IPS-18c (cell line): ENCODE results near the gene POMT2.

Source experiments
- H3K4me3 ChIP-seq: 2 replicates; pipeline ENCODE4 v1.7.0; 2013; ENCODE audit warnings: low read depth, mild to moderate bottlenecking, low read length, moderate library complexity; ENCODE audit not compliant: insufficient read depth
- H3K9me3 ChIP-seq: one replicate; pipeline ENCODE4 v1.6.1; 2013; ENCODE audit warnings: mild to moderate bottlenecking, low read length, moderate library complexity; ENCODE audit not compliant: control insufficient read depth, insufficient read depth

Gene POMT2

DNA sequence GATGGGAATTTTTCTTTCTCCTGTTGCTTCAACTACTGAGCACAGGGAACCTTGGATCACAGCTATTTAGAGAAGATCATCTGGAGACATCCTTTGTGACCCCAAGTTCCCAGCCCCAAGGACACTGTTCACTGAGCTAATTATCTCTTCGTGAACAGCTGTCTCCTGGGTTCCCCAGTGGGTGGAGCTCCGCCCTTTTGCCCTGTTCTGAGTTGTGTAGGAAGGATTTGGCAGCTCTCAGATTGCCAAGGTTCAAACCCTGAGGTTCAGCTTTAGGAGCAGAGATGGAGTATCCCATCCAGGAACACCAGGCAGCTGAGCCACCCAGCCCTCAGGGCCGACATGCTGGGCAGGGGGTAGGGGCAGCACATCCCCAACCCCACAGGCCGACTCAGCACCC is 81.7 kb downstream of the POMT2 start:
- no peak overlapping the region for H3K4me3 ChIP-seq
- H3K9me3 ChIP-seq: no peaks in the 10 kb centered on the region

DNA sequence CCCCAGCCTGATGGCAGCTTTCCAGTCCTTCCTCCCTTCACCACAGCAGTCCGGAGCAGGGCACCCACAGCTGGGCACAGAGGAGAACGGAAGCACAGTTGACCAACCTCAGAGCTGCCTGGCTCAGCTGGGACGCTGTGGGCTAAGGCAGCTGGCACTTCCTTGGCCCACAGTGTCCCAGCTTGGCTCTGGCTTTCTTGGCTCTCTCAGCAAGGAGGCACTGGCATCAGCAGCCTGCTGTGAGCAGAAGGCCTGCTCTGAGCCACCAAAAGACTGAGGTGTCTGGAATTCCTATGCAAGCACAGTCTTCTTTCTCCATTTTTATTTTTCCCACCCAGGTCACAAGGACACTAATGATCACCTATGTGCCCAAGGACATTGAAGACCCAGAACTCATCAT is 82.3 kb downstream of the POMT2 start:
- Histone ChIP-seq H3K9me3 (no peaks in the 10 kb centered on the region), H3K4me3 (no peak overlapping the region)

DNA sequence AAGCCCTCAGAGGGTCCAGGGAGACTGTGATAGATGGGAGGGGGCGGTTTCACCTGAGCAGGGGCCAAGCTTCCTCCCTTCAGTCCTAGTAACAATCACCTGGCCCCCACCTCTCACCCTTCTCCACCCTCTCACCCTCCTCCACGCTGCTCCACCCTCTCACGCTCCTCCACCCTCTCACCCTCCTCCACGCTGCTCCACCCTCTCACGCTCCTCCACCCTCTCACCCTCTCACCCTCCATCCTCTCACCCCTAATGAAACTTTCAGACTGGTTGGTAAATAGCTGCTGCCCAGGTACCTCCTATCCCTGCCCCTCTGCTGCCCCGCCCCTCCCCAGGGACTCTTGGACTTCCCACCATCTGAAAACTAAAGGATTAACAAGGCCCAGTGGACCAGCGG is 83.9 kb downstream of the POMT2 start:
- Histone ChIP-seq H3K4me3 (no peak overlapping the region), H3K9me3 (no peaks in the 10 kb centered on the region)

DNA sequence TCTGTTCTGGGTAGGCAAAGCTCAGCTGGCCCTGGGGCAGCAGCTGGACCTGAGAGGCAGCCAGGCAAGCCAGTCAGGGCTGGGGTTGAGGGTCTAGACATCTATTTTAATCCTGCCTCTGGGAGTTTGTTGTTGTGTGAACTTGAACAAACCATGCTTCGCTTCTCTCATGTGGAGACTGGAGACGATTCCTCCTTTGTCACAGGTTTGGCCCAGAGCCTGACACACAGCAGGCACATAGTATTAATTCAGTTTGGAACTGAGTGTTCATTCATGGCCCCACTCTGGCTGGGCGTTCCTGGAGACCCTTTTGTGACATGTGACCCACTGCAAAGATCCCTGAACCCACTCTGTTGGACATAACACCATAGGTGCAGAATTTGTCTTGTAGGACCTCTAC is 89.0 kb downstream of the POMT2 start:
- H3K9me3 ChIP-seq: no peaks in the 10 kb centered on the region
- H3K4me3 ChIP-seq: no peak overlapping the region

DNA sequence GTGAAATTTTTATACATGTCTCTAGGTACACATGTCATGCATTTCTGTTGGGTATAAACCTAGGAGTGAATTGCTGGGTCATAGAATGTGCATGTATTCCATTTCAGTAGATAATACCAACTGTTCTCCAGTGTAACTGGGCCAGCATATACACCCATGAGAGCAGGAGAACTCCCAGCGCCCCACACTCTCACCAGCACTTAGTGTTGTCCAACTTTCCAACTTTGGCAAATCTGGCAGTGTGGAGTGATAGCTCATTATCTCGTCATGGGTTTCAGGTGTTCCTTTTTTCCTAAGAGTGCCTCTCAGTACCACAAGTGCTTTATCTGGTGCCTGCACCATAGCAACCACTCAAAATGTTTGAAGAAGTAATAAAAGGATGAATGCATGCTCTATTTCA is 89.8 kb downstream of the POMT2 start:
- no peaks in the 10 kb centered on the region for H3K9me3 ChIP-seq

DNA sequence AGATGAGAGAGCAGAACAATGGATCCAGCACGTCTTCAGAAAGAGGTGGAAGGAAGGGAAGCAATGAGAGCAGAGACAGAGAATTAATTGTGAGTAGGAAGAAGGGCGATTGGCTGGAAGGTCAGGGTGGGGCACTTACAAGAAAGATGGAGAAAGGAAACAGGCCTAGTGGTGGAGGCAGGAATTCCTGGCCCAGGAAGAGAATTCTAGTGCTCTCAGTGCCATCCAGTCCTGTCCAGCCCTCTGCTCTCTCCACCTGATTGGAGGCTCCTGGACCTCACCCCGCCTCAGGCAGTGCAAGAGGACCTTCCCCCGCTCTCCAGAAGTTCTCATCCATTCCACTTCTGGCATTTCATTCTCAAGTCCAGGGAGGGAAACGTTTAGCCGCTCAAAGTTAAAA is 92.6 kb downstream of the POMT2 start:
- no peaks in the 10 kb centered on the region for H3K9me3 ChIP-seq
- no peak overlapping the region for H3K4me3 ChIP-seq

More for the DNA sequence above, 89.8 kb downstream of the POMT2 start:
- no peak overlapping the region for H3K4me3 ChIP-seq

DNA sequence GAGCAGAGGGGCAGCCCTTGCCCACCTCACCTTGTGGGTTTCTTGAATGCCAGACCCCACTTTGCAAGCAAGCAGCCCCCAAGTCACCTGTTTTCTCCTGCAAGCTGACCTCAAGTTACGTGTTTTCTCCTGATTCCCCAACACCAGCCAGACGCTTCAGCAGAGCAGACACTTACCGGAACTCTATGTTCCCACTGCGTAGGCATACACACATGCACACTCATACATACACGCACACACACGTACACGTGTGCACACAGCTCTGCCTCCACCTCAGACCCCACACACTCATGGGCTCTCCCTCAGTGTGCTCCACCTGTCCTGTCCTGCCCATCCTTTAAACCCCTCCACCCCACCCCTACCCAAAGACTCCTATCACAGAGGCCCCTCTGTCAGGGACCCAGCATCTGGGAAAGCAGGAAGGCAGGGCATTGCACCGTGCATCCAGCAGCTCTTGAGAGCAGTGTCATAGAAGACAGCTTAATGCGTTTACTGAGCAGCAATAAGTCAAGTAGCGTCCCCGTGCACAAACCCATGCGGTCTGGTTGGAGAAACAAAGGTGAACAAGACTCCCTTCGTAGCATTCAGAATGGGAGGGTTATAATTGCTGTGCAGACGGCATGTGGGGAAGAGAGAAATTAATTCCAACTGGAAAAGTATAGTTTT is 94.7 kb downstream of the POMT2 start:
- H3K4me3 ChIP-seq: no peak overlapping the region
- no peaks in the 10 kb centered on the region for H3K9me3 ChIP-seq

DNA sequence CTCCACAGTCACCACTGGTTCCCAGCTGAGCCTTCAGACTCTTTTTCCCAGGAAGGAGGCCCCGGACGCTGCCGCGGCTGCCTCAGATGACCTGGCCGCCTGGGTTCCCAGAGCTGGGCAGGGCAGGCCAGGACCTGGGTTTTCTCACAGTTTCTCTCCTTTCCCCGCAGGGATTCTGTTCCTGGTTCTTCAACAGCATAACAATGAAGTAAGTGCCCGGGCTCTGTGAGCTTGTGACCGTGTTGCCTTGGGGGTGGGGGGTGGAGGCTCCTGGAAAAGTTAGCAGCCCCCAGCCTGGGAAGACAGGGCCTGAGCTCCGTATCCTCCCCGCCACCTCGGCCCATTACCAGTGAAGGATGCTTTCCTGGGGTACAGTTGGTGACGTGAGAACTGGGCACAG is 95.4 kb downstream of the POMT2 start:
- H3K4me3 ChIP-seq: no peak overlapping the region
- no peaks in the 10 kb centered on the region for H3K9me3 ChIP-seq
